Right forelimb (tissue), 1 donor: ENCODE data around the gene KLF7.

ENCODE experiments used
- DNase-seq: peaks from one replicate; pipeline ENCODE4 v3.0.0-alpha.2; 2018

Gene KLF7

DNA sequence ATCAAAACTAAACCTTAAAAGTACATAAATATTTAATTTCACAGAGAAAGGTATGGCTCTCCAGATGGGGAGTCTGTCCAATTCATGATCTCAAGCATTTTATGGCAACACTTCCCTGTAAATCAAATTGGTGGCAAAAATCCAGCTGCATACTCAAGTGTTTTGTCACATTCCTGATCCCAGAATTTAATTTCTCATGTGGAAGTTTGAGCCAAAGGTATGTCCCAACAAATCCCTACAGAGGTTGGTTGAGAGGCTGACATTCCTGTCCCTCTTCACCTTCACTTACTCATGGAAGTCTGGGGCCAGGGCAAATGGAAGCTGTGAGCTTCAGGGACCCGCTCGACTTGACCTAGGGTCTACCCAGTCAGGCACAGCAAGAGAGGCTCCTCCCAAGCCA lies 17.7 kb downstream of the KLF7 start:
- DNase-seq = no peak

DNA sequence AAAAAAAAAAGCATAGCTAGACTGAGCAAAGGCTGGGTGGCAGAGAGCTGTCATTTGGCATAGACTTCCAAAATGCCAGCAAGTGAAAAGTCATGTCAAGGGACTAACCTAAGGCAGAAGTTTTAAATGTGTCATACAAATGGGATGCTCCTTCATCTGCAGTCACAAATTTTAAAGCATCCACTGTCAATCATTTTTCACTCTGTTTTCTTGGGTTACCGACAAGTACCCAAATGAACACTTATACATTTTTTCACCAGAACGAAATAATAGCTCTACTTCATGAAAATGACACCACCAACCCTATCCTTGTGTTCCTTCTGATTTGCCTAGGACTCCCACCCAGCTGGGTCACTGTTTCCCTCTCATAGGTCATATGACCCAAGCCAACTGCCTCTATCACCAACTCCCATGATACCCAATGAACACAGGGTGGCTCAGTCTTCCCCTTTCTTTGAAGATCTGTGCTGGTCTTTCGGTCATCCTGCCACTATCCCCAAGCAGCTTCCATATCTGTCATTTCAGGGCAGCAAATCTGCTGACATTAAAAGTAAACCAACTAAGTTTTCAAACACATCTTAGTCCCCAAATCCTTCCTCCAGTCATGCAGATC lies 21.5 kb downstream of the KLF7 start:
- DNase-seq = no peak

DNA sequence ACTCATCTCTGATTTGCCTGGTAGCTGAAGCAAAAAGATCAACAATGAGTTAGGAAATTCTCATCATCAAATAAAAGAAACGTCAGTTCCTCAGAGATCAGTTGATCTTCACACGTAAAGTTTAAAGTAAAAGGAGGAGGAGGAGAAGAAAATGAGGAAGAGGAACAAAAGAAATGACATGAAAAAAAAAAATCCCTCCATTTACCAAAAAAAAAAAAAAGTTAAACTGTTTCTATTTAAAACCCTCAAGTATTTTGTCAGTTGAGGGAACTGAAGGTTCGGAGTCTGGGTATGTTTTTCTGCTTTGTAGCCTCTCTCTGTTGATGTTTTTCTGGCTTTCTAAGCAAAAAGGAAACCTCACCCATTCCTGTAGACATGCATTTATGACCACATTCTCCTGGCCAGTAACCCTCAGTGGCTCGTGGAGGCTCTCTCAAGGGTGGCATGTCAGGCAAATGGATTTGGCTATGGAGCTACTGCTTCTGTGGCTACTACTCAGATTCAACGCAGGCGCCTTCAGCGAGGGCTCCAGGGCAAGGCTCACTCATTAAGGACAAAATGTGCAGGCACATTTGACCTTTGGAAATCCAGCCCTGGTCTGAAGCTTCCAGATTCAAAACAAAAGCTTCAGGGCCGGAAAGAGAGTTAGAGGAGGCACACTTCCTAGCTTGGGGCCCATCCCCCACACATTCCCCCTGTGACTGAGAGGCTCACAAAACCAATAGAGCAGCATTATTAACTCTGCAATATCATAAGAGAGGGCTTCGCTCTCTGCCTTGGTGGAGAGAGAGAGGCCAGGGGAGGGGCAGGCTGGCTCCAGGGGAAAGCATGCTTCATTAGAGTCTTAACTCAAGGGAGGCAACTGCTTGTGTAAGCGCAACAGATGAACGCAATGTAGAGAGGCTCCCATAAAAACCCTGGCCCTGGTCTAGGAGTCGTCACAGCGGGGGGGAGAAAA lies 22.3 kb downstream of the KLF7 start:
- peak; percentile 71 for DNase-seq

DNA sequence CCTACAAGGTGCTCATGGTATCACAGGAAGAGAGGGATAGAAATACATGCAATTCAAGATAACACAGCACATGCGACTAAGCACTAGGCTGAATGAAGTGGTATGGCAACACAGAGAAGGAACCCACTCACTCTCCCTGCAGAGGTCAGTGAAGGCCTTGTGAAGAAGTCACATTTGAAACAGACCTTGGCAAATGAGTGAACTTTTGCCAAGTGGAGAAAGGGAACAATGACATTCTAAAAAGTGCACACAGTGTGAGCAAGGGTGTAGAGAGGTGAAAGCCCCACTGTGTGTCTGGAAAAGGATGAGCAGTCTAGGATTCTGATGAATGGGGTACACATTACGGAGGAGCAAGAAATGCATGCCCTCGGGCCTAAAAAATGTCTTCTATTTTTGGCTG lies 23.3 kb downstream of the KLF7 start:
- DNase-seq = no peak

DNA sequence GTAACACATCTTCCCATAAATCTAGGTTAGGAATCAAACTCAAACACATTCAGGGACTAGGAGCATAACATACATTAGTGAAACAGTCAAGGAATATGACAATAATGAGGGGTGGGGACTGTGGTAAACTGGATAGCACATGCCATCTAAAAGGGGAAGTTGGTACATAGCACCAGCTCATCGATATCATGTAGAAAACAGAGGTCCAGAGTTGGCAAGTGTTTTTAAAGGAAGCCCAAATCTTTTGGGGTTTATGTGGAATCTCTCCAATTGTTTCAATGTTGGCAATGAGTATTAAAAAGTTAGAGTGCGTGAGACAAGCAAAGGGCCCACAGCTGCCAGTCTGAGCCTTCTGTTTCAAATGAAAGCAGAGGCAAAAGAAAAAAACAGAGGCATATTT lies 24.4 kb downstream of the KLF7 start:
- DNase-seq = no peak

DNA sequence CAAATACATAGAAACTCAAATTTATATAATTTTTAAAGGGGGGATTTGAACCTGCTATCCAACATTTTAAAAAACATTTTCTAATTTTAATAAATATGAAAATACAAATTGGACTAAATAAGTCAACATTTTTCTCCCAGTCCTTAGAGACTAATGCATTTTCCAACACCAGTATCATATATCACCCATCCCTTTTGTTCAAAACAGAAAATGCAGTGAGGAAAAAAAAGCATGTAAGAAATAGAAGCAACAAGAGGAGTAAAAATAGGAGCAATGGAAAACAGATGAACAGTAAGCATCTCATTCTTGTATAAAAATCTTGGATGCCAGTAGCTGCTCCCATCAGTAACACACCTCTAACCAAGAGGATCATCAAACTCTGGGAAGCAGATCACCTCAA lies 25.5 kb downstream of the KLF7 start:
- DNase-seq = no peak

DNA sequence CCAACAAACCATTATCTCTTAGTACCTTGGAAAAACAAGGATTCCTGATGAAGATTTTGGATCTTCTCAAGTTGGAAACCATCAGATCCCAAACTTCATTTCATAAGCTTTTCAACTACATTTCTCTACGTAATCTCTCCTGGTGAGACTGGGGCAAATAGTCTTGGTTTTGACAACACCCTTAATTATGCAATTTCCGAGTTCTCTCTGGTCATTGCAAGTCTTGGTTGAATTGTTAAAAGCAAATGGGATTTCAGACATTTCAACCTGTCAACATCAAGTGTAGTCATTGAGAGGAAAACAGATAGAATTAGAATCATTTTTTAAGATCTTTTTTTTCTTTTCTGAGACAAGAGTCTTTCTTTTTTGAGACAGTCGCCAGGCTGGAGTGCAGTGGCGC lies 26.2 kb downstream of the KLF7 start:
- no peak for DNase-seq

DNA sequence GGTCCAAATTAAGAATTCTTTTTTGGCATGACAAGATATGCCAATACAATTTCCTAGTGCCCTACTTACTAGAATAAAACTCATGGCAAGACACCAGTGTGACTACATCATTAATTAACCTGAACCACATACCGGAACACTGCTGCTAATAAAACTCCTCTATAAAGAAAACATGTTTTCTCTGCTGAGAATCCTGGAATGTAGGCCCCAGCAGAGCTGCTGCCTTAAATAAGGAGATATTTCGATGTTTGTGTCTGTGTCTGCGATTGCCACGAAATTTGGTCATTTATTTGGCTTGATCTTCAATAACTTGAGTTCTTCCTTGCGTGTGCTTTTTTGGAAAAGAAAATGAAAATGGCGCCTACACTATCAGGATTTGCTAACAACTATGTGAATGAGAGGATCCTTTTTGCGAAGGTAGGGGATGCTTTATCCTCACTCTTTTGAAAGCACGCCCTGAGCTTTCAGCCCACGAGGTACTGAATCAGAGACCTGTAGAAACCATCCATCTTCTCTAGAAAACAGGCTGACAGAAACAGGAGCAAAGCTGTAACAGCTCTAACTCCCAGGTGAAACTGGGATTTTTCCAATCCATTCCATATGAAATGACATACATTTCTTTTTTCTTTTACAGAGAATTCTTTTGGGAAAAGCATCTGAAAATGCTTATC lies 27.0 kb downstream of the KLF7 start:
- DNase-seq = no peak

DNA sequence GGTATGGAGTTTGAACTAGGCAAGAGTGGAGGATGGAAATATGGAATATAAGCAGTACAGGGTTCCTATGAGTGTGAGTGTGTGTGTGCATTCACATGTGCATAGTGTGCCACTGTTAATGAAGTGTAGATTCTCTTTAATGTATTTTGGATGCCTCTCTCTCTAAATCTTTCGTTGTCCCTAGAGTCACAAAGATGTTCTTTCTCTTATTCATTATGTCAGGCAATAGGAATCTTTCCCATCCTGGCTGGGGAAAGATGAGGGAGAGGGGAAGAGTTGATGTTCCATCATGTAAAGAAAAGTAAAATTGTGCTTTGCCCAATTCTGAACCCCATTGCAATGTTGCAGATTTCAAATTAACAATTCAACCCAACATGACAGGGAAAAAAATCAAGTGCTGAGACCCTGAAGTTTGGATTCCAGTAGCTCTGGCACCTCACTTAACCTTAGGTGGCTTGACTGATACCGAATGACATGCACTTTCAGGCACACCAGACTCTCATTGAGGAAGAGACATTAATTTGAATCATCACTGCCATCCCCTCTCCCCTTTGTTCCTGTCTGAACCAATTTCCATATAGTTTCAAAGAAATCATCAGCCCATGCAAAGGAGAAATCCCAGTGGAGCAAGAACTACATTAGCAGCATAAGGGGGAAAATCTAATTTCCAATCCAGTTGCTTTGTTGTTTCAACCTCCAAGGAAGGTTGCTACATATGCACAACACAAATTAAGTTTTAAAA lies 28.0 kb downstream of the KLF7 start:
- no peak for DNase-seq

DNA sequence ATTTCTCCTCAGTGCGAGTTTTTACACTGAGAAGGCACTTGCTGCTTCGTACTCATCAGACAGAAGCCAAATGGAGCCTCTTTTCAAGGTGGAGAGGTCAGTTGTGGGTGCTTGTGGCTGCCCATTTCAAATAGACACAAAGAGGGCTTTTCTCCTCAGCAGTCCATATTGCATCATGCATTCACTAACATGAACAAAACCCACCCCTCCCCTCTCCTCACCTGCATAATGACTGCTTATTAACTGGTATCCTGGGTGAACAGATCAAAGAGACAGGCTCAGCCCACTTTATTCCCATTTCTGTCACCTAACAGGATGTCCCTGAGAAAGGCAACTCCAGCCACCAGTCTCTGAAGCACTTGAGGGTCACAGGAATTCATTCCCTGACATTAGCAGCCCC lies 28.9 kb downstream of the KLF7 start:
- DNase-seq = no peak

DNA sequence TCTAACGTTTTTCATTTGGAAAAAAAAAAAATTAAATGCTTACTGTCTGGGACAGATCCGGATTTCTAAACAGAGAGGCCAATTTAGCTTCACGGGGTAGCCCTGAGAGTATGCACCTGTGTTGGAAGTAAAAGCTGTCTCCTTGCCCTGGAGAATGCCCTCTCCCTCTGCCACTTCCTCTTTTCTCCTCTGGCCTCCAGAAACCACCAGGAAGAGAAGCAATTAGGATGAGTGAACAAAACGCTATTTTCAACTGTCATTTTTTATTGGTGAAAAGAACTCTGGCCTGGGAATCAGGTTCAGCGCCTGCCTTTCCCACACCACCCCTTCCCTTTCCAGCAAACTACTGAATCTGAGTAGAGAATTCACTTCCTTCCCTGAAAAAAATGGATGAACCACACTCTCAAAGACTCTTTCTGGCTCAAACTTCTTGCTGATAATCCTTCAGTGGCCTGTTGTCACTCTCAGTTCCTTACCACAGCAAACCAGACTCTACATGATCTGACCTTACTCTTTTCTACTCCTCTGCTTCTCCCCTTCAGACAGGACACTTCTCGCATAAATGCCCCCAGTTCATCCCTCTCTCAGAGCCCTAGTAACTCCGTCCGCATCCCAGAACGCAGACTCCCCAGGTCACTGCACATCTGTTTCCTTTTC lies 29.8 kb downstream of the KLF7 start:
- no peak for DNase-seq

DNA sequence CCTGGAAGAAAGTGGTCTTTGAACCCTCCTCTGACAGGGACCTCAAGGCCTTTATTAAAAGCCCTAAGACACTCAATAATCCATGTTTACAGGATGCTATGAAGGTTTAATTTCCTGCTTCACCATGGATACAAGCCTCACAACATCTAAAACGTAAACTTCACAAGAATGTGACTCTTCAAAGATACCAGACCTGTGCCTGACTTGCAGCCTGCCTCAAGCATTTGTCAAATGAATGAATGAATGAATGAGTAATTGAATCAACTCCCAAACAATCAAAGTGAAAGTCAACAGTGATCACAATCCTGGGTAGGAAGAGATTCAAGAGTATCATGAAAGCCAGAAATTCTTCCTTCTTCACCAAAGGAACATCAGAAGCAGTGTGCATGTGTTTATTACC lies 30.4 kb downstream of the KLF7 start:
- DNase-seq = no peak

DNA sequence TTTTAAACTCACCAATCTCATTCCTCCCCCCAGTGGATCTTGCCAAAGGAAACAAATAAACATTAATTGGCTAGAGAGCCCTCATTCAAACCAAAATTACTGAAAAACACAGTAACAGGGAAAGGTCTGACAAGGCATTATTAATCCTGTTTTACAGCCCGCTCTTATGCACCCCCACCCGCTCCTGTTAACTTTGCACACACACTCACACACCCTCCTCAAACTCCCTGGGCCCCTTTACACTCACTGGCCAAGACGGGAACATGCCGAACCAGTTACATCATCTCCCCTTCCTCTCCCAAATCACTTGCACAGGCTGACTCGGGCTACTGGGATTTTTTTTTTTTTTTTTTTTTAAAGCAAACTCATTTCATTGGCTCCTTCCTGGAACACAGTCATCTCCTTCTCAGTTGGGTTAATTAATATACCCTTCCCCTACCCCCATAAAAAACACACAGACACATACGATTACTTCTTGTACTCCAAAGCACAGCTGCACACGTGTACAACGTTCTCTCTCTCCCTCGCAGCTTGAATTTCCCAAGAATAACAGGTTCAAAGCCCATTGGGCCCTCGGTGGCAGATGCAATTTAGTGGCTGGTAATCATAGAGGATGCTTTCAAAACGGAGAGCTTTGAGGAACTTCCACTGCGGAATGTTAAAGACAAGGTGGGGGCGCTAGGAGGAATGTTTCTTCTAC lies 31.8 kb downstream of the KLF7 start:
- DNase-seq = peak; percentile 79

DNA sequence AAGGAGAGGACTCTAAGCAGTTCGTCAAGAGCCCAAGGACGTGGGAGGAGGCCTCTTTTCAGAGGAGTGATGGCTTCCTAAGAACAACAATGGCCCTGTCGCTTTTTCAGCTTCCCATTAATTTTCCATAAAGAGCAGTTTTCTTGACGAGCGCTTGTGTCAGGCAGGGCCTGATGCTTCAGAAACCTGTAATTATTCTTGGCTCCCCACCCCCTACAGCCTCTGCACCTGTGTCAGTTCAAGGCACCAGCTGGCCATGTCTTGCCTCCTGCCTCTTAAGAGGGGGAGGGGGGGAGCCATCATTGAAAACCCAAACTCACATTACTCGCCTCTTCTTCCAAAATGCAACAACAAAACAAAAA lies 32.3 kb downstream of the KLF7 start:
- DNase-seq = no peak

DNA sequence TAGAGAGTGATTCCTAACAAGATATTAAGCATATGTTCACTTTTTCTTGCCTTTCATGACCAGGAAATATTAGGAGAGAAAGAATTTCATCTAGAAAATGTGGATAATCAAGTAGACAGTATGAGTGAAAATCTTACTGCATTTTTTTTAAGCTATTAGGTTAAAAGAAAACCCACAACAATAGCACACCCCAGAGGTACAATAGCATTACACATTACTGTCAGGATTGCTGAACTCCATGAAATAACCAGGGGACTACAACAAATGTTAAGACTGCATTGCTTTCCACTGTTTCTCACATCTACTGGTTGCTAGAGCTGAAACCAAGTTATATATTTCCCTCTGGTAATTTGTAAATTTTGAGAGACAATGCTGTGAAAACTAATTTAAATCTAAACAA lies 33.7 kb downstream of the KLF7 start:
- no peak for DNase-seq

DNA sequence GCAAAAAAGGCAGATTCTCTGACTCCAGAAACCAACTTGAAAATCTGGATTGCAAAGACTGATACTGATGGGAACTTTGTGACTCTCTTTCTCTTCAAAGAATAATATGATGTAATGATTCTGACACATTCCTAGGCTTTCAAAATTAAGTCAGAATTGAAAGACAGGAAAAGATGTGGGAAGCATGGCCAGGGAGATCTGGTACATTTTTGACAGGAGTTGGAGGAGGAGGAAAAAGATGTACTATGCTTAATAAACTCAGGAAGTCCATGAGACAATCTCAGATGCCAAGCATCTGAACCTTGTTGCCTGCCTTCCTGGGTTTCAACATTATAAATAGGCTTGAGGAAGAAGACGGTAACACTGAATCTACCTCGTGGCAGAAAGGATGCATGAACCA lies 34.2 kb downstream of the KLF7 start:
- no peak for DNase-seq

DNA sequence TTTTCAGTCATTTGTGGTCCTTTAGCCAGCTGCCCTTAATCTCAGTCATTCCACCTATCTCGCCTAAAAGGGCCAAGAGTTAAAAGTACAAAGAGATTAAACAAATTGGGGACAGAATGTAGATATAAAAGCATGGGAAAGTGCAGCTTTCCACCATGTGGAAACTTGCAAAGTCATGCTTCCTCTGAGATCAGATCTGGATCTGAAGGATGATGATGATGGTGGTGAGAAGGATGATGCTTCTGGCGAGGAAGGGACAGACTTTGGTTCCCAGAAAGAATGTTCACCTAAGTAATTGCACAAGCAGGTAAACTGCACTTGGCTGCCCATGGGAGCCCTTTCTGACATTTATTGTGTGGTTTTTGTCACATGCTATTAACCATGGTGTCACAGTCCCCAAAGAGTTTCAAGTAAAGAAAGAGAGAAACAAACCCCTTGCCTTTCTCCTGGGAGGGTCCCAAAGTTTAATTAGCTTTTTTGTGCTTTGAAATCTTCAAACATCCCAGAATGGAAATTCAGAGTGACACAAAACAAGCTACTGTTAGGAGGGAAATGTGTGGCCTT lies 34.7 kb downstream of the KLF7 start:
- DNase-seq = no peak

DNA sequence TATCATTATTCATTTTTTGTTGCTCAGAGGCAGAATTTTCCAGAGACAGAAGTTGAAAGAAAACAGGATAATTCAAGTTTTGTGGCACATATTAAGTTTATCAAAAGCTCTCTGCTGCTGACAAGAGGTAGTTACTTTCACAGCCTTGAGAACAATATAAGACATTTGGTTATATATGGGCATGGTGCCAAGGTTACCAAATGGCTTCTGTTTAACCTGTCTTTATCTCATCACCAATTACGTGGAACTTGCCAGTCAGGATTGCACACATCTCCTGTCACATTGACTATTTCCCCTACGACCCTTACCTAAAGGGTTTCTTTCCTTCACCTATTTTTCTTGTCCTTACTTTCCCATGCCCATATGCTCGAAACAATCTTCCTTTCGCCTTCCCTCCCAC lies 35.9 kb downstream of the KLF7 start:
- no peak for DNase-seq

DNA sequence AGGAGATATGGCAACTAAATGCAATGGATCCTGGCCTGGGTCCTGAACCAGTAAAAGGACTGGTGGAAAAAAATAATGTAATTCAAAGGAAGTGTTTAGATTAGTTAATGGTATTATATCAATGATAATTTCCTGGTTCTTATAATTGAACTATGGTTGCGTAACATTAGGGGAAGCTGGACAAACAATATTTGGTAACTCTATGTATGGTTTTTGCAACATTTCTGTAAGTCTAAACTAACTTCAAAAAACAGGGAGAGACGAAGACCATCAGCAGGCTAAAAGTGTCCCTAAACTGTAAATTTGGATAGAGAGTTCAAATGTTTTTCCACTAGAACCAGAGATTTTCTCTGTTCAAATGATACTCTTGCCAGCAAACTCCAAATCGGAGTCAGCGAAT lies 36.9 kb downstream of the KLF7 start:
- DNase-seq = no peak

DNA sequence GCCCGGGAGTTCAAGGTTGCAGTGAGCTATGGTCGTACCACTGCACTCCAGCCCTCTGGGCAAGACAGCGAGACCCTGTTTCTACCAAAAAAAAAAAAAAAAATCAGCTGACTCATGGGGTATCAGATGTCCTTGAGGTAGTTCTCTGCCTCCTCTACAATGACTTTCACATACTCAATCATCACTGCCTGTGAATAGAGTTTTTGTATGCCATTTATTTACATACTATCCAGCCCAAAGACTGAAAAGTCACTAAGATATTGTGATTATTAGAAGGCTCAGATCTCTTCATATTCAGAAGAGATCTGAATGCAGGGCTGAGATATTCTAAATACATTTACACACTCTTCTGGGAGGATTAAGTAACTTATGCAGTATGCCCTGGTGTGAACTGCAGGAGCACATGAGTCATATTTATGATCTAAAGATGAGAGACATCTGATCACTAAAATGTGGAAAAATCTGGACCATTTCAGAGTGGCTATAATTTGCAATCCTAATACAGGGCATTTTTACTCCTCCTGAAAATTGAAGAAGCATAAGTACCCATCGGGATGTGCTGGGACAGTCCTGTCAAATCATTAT lies 38.9 kb downstream of the KLF7 start:
- no peak for DNase-seq

DNA sequence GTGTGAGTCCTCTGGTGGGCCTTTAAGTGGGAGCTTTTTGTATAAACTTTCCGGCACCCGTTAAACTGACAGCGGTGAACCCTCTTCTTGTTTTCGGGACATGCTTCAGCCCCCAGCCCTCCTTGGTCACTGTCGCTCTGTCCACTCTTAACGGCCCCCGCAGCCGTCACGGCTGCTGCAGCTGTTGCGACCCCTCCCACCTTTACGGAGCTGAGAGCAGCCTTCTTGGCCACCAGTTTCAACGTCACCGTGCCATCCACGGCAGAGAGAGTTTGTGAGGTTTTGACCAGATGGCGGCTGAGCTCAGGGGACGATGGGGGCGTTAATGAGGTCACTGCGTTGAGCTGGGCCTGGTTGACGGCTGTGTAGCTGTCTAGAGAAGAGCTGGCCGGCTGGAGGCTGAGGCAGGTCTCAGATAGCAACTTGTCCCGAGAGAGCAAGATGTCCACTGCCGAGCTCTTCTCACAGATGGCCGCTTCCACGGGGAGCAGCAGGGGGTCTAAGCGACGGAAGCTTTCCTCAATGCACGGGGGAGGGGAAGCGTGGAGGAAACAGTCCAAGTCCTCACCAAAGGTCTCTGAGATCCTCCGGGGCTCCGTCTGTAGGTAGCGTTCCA lies 41.9 kb downstream of the KLF7 start:
- no peak for DNase-seq
